Esophagus (tissue), 2 donors: ENCODE results near the gene SUSD6. TPM values are rescaled to one million over a fixed set of nuclear protein-coding genes. Genes with fewer than 3 reads are reported as not detected.

ENCODE experiments used
- H3K27ac ChIP-seq, 2 donors: one replicate each; pipeline ENCODE4 v1.5.1; 2013; ENCODE audit warnings: low read depth in 2 of 2, mild to moderate bottlenecking in 2 of 2, inconsistent platforms in 1 of 2, low read length in 1 of 2, moderate library complexity in 1 of 2
- H3K27me3 ChIP-seq, 2 donors: one replicate each; pipeline ENCODE4 v1.6.1; 2013; ENCODE audit warnings: low read length in 2 of 2, control low read depth in 1 of 2, mild to moderate bottlenecking in 1 of 2; ENCODE audit not compliant: insufficient read depth in 2 of 2, control insufficient read depth in 1 of 2
- H3K36me3 ChIP-seq, 2 donors: one replicate each; pipeline ENCODE4 v1.6.1; 2013; ENCODE audit warnings: low read length in 1 of 2; ENCODE audit not compliant: control insufficient read depth in 2 of 2, insufficient read depth in 2 of 2
- H3K4me1 ChIP-seq, 2 donors: one replicate each; pipeline ENCODE4 v1.6.1; 2013; ENCODE audit warnings: low read length in 1 of 2; ENCODE audit not compliant: control insufficient read depth in 2 of 2, insufficient read depth in 2 of 2
- H3K4me3 ChIP-seq, 2 donors: one replicate each; pipeline ENCODE4 v1.5.1; 2013; ENCODE audit warnings: low read length in 2 of 2, mild to moderate bottlenecking in 2 of 2, low read depth in 1 of 2, moderate library complexity in 1 of 2
- H3K9me3 ChIP-seq, 2 donors: one replicate each; pipeline ENCODE4 v1.6.1; 2013; ENCODE audit warnings: mild to moderate bottlenecking in 2 of 2, low read depth in 1 of 2, low read length in 1 of 2, moderate library complexity in 1 of 2; ENCODE audit not compliant: control insufficient read depth in 2 of 2, insufficient read depth in 1 of 2
- WGBS, 2 donors: extraction: QIAGEN DNeasy Blood & Tissue Kit; methylation state at CpG; one replicate each; pipeline ENCODE4 v1.1.7; 2013; 5-methylcytosine and 5-hydroxymethylcytosine counted together
- polyA plus RNA-seq, 2 donors: library from polyadenylated mRNA; stranded (reverse); fragments of 200-250 nt; gene quantifications; one replicate each; pipeline ENCODE4 v1.2.3, GENCODE V29; 2013
- donor health status: healthy with polysubstance abuse.
- donor health status: Bipolar disorder and iron deficiency.

Gene SUSD6
- polyA plus RNA-seq, 2 donors: 16.2 to 30.3 TPM

DNA sequence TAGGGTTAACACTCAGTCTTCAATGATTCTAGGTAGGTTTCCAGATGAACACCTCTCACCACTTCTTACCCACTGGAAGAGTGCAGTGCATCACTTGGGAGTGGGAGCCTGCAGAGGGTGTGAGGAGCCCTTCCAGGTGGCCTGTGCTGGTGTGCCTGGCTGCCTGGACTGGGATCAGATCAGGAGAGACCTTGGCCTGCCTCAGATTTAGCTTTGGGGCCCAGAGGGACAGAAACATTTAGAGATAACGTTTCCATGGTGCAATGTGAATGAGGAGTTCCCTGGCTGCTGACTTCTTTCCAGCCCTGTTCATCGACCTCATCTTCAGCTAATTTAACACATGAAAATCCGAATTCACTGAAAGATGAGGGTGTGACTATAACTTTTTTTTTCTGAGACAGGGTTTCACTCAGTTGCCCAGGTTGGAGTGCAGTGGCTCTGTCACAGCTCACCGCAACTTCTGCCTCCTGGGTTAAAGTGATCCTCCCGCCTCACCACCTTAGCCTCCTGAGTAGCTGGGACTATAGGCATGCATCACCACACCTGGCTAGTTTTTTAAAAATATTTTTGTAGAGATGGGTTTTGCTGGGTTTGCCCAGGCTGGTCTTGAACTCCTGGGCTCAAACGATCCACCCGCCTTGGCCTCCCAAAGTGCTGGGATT is 53.6 kb downstream of the SUSD6 start:
- peaks cover 7 to 15% of the 10 kb centered on the region in 2 donors for H3K4me1 ChIP-seq
- H3K27ac ChIP-seq: peak overlapping the region in 1 of 2 donors; percentile 57

DNA sequence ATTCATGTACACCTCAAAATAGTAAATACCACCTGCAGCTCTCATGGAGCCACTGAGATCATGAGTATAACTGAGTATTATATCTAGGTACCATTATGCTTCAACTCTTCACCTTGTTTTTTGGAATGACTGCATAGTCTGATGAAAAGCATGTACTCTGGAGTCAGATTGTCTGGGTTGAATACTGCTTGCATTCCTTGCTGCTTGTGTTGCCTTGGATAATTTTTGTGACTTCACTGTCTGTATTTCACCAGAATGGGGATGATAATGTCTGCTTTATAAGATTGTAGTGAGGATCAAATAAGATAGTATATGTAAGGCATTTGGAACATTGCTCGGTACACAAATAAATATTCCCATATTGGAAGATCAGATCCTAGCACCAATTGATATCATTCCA is 54.2 kb downstream of the SUSD6 start:
- H3K27ac ChIP-seq: peak overlapping the region in 1 of 2 donors; percentile 56

More for the DNA sequence above, 53.6 kb downstream of the SUSD6 start:
- Histone ChIP-seq H3K4me3 (no peak overlapping the region), H3K27me3 (no peaks in the 10 kb centered on the region), H3K9me3 (no peaks in the 10 kb centered on the region), H3K36me3 (peaks cover 0 to 7% of the 10 kb centered on the region in 2 donors)
- WGBS, 2 donors: 59 to 62% methylated on average over 7 of the region's 7 CpGs

DNA sequence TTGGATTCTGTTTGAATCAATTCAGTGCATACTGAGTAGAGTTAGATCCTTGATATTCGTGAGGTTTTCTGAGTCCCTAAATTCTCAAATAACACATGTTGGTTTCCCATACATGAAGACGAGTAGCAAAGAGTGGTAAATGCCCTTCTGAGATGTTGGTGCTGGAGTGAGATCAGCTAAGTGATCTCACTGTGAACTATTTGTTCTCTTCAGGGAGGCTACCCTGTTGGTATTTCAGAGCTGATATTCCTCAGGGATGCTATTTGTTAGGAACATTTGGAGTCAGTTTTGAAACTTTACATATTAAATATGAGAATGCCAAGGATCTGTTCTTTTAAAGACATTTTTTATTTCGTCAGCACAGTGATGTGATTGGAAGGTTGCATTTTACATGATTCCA is 54.7 kb downstream of the SUSD6 start:
- H3K27ac ChIP-seq: peak overlapping the region in 1 of 2 donors; percentile 56
- H3K27me3 ChIP-seq: no peaks in the 10 kb centered on the region
- H3K36me3 ChIP-seq: peaks cover 0 to 2% of the 10 kb centered on the region in 2 donors
- no peak overlapping the region for H3K4me3 ChIP-seq
- H3K4me1 ChIP-seq: peaks cover 8 to 9% of the 10 kb centered on the region in 2 donors
- H3K9me3 ChIP-seq: no peaks in the 10 kb centered on the region
- 40 to 52% methylated on average over 3 of the region's 3 CpGs for WGBS, 2 donors

More for the DNA sequence above, 54.2 kb downstream of the SUSD6 start:
- WGBS, 2 donors: 77 to 78% methylated on average over 1 of the region's 1 CpG
- Histone ChIP-seq H3K4me3 (no peak overlapping the region), H3K36me3 (peaks cover 0 to 4% of the 10 kb centered on the region in 2 donors), H3K9me3 (no peaks in the 10 kb centered on the region), H3K27me3 (no peaks in the 10 kb centered on the region), H3K4me1 (peaks cover 8 to 11% of the 10 kb centered on the region in 2 donors)

DNA sequence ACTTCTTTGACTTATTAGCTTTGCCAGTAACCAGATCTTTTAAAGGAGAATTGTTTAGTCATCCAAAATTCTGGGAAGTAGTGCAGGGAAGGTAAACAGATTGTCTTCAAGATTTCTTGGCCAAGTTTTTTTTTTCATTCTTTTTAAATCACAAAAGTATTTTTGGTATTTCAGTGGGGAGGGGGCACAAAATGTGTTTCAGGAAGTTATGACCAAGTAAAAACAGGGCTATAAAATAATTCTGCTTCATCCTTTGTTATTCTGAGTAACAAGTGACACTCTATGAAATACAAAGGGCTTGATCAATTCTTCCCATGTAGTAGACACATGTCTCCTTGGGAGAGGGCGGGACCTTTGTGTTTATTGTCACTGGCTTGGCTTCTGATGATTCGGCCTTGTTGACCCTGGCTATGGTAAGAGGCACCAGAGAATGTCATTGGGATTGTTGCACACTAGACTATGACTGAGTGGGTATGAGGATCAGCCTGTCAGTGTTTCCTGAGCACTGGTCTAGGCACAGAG is 55.4 kb downstream of the SUSD6 start:
- Histone ChIP-seq H3K36me3 (peaks cover 0 to 2% of the 10 kb centered on the region in 2 donors), H3K4me1 (peaks cover 7 to 8% of the 10 kb centered on the region in 2 donors), H3K9me3 (no peaks in the 10 kb centered on the region), H3K27me3 (no peaks in the 10 kb centered on the region), H3K4me3 (no peak overlapping the region), H3K27ac (peak overlapping the region; percentile 6 to 52)
- 55 to 57% methylated on average over 2 of the region's 2 CpGs for WGBS, 2 donors

DNA sequence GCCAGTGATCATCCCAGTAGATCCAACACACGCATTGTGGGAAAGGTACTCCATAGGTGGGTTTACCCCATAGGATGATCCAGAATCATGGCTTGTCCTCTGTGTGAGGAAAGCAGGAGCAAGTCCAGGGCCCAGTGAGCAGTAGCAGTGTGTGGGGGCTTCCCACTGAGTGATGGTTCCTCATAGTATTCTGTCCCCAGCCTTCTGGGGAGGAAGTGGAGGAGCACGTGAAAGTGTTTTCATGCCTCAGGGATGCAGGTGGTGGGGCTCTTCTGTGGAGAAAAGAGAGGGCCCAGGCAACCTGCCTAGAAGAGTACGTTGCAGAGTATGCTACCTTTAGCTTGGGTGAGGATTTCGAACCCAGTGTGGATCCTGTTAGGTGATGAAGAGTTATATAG is 56.5 kb downstream of the SUSD6 start:
- 67 to 78% methylated on average over 4 of the region's 4 CpGs for WGBS, 2 donors
- H3K4me1 ChIP-seq: peaks cover 14 to 15% of the 10 kb centered on the region in 2 donors
- peaks cover 0 to 2% of the 10 kb centered on the region in 2 donors for H3K36me3 ChIP-seq
- no peaks in the 10 kb centered on the region for H3K9me3 ChIP-seq
- no peak overlapping the region for H3K27ac ChIP-seq
- no peak overlapping the region for H3K4me3 ChIP-seq
- H3K27me3 ChIP-seq: no peaks in the 10 kb centered on the region

DNA sequence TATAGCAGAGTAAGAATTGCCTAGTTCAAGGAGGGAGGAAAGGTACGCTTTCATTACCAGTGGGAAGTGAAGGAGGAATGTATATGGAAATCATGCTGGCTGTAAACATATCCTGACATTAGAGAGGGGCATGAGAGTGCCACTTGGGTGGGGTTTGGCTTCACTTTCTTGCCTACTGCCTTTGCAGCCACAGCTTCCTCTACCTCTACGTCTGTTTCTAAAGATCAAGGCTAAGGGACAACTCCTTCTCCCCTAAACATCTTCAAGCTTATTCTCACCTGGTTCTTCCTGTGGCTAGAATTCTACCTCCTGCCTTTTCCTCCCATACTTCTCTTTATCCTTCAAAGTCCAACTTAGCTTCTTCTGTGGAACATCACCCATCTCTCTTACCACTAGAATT is 58.0 kb downstream of the SUSD6 start:
- peaks cover 15 to 23% of the 10 kb centered on the region in 2 donors for H3K4me1 ChIP-seq
- H3K27ac ChIP-seq: no peak overlapping the region
- 87 to 91% methylated on average over 2 of the region's 2 CpGs for WGBS, 2 donors

DNA sequence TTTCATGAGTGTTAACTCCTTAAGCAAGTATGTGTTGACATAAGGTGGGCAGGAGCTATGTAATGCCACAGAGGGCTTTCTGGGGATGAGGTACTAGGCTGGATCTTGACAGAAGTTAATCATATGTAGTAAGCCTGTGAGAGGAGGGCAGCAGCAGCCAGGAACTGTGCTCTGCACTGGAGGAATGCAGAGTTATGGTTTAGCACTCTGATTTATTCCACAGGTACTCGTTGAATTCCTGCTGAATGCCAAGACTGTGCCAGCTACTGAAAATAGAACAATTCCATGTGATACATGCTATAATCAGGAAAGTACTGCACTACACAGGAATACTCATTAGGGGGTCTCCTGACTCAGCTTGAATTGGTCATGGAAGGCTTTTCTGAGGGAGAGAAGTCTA is 58.7 kb downstream of the SUSD6 start:
- no peaks in the 10 kb centered on the region for H3K9me3 ChIP-seq
- no peaks in the 10 kb centered on the region for H3K27me3 ChIP-seq
- peaks cover 15 to 23% of the 10 kb centered on the region in 2 donors for H3K4me1 ChIP-seq
- no peak overlapping the region for H3K4me3 ChIP-seq
- WGBS, 2 donors: 35 to 38% methylated on average over 1 of the region's 1 CpG
- H3K36me3 ChIP-seq: peaks cover 0 to 2% of the 10 kb centered on the region in 2 donors
- no peak overlapping the region for H3K27ac ChIP-seq

More for the DNA sequence above, 58.0 kb downstream of the SUSD6 start:
- no peaks in the 10 kb centered on the region for H3K9me3 ChIP-seq
- H3K36me3 ChIP-seq: peaks cover 0 to 2% of the 10 kb centered on the region in 2 donors
- no peak overlapping the region for H3K4me3 ChIP-seq
- no peaks in the 10 kb centered on the region for H3K27me3 ChIP-seq

DNA sequence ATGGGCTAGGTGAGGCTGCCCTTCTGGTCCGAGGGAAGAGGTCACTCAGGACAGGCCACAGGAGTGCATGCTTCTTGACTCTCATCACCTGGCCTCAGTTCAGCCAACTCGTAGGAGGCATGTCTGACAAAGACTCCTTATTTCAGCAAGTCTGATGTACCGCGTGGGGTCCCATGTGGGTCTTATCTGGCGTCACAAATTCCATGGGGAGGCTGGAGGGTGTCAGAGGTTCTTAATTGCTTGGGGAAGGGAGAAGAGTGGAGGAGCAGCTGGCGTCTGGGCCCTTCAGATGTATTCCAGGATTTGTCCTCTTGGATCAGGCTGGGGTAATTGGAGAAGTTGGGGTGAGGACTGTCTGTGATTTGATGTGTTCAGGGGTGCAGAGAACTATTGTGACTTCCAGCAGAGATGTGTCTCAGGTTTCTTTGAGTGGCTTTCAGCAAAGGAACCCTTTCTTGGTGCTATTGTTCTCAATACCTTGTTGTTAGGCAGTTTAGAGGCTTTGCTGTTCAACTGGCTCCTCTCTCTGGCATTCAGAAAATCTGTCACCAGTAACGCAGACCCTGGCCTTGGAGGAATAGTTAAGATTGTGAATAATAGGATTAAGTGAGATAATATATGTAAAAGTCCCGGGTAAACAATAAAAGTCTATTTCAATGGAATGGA is 60.1 kb downstream of the SUSD6 start:
- Histone ChIP-seq H3K27ac (no peak overlapping the region), H3K4me3 (no peak overlapping the region), H3K27me3 (no peaks in the 10 kb centered on the region), H3K9me3 (no peaks in the 10 kb centered on the region), H3K4me1 (peaks cover 15 to 20% of the 10 kb centered on the region in 2 donors), H3K36me3 (peaks cover 0 to 2% of the 10 kb centered on the region in 2 donors)
- WGBS, 2 donors: 79 to 80% methylated on average over 8 of the region's 8 CpGs

DNA sequence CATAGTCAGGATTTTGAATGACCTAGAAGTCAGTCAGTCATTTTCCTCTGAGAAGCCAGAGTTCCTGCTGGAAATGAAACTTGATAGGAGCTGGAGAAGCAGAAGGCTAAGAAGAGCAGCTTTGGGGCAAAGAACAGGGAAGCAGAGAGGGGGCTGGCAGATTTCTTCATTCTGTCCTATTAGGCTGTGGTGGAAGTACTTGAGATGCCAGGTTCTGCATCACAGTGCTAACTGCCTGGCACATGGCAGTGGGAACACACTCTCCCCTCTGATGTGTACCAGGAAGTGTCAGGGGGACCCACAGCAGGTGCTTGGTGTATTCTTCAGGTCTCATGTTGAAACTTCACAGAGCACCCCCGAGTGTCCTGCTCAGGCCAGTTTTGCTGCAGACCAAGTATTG is 61.0 kb downstream of the SUSD6 start:
- no peaks in the 10 kb centered on the region for H3K9me3 ChIP-seq
- no peak overlapping the region for H3K4me3 ChIP-seq
- H3K27me3 ChIP-seq: no peaks in the 10 kb centered on the region
- peaks cover 11 to 20% of the 10 kb centered on the region in 2 donors for H3K4me1 ChIP-seq
- 68 to 75% methylated on average over 1 of the region's 1 CpG for WGBS, 2 donors
- H3K36me3 ChIP-seq: peaks cover 0 to 2% of the 10 kb centered on the region in 2 donors
- H3K27ac ChIP-seq: no peak overlapping the region
